Inferior parietal cortex (tissue), 1 donor: ENCODE results near the gene MYO1E.

ENCODE experiments used
- DNase-seq: peaks from one replicate; pipeline ENCODE4 v3.0.0-alpha.2; 2016; ENCODE audit errors: extremely low spot score

Gene MYO1E

DNA sequence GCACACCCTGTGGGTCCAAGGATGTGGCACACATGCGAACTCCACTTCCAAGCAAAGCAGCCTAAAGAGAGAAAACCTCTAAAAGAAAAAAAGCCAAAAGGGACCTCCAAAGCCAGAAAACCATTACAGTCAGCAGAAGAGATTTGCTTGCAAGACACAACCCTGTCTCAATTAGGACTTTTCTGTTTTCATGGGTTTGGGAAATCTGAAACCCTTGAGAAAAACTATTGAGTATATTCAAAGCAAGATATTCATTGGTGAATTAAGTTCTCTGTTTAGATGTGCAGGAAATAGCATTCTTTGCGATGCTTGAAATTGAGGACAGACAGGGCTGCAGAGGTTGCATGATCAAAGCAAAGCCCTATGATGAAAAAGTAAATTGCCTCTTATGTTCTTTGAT is 176.3 kb downstream of the MYO1E start:
- no peak for DNase-seq

DNA sequence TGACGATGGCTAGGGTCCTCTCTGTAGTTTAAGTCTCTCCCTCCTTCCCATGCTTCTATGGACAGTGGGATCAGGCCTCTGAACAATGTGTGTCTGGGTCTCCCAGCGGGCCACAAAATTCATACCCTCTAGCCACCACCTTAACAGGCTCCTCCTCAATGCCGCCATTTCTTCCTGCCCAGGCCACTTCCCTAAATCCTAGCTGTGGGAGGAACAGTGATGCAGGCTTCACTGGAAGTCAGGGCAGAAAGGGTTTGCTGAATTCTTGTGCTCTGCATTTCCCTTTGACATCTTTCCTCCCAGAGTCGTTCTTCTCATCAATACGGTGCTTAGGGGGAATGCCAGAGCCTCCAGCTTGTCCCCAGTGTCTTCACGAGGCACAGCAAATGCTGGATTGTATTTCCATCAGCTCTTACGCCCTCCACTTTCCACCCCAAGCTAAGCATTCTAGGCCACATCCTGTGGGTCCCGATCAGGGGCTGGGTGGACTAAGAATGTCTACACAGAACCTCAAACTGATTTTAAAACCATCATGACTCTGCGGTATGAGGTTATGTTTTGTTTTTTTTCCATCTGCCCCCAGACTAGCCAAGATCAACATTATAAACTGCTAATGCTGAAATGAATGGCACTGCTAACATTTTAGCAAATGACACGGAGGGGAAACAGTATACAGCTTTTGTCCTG is 177.9 kb downstream of the MYO1E start:
- no peak for DNase-seq

- DNase-seq, result no peak
Measured at GRCh38 chr15:59191855-59192237, 180.8 kb downstream of the MYO1E start.

DNA sequence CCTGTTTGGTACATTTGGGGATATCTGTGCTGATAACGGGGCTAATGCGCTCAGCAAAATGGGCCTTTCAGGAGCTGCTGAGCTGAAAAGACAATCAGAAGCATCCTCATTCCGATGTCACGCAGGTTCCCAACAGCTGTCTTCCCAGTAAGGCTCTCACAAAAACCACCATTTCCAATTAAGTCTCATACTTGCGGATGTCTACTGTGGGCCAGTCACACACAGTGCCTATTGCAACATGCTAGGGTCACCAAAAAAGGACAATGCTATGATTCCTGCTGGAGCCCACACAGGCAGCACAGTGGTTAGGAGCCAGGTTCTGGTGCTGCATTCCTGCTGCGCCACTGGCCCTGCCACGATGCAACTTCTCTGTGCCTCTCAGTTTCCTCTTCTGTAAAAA is 182.4 kb downstream of the MYO1E start:
- no peak for DNase-seq

DNA sequence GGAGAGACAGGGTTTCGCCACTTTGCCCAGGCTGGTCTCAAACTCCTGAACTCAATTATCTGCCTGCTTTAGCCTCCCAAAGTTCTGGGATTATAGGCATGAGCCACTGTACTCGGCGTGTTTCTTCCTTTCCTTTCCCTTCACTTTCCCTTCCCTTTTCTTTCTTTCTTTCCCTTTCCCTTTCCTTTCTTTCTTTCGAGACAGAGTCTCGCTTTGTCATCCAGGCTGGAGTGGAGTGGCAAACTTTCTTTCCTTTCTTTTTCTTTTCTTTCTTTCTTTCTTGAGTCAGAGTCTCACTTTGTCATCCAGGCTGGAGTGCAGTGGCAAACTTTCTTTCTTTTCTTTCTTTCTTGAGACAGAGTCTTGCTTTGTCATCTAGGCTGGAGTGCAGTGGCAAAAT is 183.4 kb downstream of the MYO1E start:
- DNase-seq, result no peak

GRCh38 chr15:59186501-59186900 is 186.2 kb downstream of the MYO1E start:
- no peak for DNase-seq

- no peak for DNase-seq
Measured at GRCh38 chr15:59185725-59186124, 186.9 kb downstream of the MYO1E start.

DNA sequence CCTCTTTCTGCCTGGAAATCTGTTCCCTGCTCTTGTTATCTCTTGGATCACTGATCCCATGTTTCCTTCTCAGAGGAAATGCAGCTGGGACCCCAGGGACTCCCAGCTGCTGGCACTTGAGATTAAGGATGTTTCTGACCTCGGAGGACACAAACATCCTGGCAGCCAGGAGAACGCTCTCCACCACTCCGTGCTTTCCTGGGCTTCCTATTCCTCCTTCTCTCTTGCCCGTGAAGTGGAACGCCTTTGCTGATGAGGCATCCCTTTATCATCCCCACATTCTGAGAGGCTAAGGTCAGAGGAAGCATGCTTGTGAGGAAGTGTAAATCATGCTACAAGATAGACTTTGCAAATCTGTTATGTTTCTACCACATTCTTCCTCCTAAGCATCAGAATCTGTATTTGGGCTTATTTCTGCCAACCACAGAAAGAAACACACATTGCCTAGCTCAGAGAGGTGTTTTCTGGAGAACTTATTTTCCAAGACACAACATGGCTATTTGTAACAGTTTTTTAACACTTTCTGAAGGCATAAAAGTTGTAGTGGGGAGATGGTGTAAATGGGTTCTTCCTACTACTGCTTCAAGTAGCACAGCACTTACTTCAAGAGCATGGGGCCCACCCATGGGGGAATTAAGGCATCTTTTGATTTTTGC is 191.6 kb downstream of the MYO1E start:
- no peak for DNase-seq

GRCh38 chr15:59179717-59180116 is 193.0 kb downstream of the MYO1E start:
- no peak for DNase-seq

DNA sequence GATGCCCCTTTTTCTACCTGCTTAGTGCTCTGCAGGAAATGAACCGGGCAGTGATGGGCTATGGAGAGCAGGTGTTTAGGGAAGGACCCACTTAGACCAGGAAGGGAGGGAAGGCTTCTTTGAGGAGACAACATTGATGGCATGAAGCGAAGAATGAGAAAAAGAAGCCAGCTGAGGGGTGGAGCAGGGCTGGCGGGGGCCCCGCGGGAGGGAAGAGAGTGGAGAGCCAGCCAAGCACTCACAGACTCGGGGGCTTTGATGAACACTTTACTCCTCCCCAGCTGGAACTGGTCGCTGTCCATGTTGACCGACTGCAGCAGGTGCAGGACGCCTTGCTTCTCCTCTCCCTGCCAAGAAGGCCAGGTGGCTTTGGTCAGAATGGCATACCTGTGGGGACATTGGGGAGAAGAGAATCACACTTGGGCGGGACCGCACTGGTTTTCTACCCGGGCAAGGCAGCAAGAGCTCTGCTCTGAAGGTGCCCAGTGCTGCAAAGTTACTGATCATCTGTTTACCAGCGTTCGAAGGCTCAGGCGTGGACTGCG is 194.4 kb downstream of the MYO1E start:
- no peak for DNase-seq

GRCh38 chr15:59177317-59177660 is 195.4 kb downstream of the MYO1E start:
- peak; percentile 57 for DNase-seq

- no peak for DNase-seq
Measured at GRCh38 chr15:59176653-59177316, 195.9 kb downstream of the MYO1E start.

GRCh38 chr15:59174835-59175831 is 197.5 kb downstream of the MYO1E start:
- DNase-seq, result peak; percentile 80

DNA sequence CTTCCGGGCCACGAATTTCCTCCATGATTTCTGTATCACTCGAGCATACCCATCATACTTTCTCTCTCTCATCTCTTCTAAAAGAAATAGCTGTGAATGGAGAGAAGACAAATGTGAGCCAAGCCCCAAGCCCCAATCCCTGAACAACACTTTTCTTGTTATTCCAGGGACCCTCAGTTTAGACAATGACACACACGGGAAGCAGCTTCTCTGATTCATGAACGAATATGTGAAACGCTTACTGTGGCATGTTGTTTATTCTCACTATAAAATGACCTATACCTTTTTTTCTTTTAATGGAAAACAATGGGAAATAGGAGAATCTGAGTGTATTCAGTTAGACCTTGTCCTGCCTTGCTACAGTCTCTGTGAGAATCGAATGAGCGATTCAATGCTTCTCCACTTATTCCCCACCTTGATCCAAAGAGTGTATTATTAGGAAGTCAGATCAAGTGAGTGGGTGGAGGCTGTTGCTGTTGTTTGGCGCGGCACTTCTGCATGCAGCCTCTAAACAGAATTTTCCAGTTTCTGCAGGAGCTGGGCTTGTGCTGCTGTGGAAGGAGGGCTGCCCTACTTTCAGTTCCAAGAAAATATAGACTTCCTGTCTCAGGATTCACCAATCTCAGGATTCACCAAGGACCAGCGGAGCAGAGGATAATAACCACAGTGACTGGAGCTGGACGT is 198.4 kb downstream of the MYO1E start:
- no peak for DNase-seq

DNA sequence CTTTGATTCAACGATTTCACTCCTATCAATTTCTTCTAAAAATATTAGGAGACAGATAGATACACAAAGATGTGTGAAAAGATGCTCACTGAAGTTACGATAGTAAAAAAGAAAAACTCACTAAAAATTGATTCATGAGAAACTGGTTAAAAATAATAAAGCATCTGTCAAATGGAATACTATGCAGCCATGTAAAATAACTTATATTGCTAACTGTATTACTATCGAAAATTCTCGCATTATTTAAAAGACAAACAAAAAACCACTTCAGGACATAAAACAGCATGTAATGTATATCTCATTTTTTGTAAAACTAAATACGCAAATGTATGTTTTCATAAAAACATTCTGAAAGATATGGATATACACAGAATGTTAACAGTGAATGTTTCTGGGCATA is 199.5 kb downstream of the MYO1E start:
- no peak for DNase-seq

- no peak for DNase-seq
Measured at GRCh38 chr15:59172289-59172901, 200.3 kb downstream of the MYO1E start.

DNA sequence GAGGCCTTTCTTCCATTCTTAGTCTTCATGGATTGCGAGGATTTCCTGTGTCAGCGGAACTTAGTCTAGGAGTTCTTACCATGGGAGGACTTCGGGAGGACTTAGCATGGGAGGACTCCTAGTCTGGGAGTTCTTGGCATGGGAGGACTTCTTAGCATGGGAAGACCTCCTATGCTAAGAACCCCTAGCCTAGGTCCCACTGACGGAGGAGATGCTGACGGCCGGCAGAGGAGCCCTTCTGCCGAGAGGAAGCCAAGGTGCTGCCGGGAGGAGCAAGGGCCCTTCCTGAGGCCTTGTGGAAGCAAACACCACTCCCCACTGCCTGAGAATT is 201.6 kb downstream of the MYO1E start:
- DNase-seq, result no peak

DNA sequence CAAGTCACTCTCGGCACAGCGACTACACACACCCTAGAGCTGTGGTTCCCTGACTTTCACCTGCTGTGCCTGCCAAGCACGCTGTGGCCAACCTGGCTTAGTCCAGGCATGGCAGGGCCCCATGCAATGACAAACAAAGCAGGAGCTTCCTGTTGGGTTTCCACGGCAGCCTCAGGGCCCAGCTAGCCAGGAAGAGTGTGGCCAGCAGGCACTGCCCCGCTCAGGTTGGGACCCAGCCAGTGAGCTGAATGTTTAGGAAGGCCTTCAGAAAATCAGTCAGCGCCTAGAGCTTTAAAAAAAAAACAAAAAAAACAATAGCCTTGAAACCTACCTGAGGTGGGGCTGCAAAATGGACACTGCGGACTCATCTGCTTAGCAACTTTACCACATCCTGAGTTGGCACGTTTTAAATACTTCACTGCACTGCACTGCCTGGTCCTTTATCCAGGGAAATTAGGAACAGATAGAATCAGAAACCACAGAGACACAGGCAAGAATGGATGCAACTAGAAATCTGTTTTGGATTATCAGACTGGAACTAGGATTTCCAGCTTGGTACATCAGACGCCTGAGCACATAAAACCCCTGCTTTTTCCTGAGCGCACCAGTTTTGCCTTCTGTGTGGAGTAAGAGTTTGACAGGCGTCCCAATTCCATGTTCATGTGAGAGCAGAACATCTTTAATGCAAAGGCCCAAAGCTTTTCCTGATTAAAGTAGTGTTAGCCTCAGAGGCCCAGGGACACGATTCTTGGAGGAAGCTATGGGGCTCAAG is 202.2 kb downstream of the MYO1E start:
- no peak for DNase-seq

DNA sequence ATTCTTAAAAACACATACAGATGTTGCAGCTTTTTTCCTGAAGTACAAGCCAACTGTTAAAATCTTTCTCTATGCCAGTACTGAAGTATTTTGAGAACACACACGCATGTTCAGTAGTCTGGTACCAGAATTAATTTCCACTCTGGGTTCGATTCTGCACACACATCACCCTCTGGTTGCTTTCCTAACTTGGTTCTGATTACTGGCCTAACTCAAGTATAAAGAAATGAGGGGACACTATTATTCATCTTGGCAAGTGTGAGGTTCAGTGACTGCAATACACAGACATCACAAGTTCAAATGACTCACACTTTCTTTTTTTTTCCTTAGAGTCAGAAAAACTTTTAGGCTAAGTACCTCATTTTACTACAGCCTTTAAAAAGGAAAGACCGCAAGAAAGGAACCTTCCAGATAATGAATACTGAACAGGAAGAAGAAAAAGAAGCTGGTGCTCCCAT is 203.4 kb downstream of the MYO1E start:
- DNase-seq, result no peak

- no peak for DNase-seq
Measured at GRCh38 chr15:59168536-59168935, 204.1 kb downstream of the MYO1E start.
